GM12891 (cell line): Measurements from ENCODE around the gene TAS1R2.

Source experiments
- POLR2A ChIP-seq: IDR thresholded peaks from 2 replicates; pipeline ENCODE4 v1.6.1; 2011; ENCODE audit warnings: low read depth, low read length, control low read depth
- POLR2AphosphoS5 ChIP-seq: IDR thresholded peaks from 2 replicates; pipeline ENCODE4 v1.6.1; 2011; ENCODE audit warnings: low read depth, low read length, control low read depth
- POU2F2 ChIP-seq: IDR thresholded peaks from 2 replicates; pipeline ENCODE4 v1.6.1; 2011; ENCODE audit warnings: low read depth, mild to moderate bottlenecking, control low read depth, low read length, moderate library complexity
- TAF1 ChIP-seq: IDR thresholded peaks from 2 replicates; pipeline ENCODE4 v1.6.1; 2011; ENCODE audit warnings: low read depth, low read length, control low read depth

DNA sequence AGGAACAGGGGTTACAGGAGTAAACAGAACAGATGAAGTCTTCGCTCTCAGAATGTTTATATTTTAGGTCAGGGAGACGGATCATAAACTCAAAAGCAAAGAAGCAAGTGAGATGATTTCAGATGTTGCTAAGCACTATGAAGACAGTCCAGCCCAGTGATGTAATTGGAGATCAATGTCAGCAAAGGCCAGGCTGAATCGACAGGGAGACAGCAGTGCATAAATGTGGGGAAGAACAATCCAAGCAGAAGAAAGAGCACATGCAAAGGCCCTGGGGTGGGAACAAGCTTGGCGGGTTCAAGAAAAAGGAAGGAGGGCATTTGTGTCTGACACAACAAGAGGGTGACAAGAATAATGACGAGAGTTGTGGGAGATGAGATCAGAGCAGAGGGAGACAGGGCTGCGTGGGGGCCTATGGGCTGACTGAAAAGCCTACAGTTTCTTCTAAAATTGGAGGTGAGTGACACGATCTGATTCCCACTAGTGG is 47.0 kb downstream of the TAS1R2 start:
- no peak for TF ChIP-seq POLR2AphosphoS5
- no peak for TF ChIP-seq POLR2A
- TF ChIP-seq TAF1 = no peak
- TF ChIP-seq POU2F2 = no peak
